ENCODE data around the gene TPSD1.

TPSD1 gene

GRCh38 chr16:1301562-1301961 lies 45.7 kb downstream of the TPSD1 start:
- no peak for DNase-seq

- no peak for DNase-seq
Observed at GRCh38 chr16:1305823-1306222, 50.0 kb downstream of the TPSD1 start.

GRCh38 chr16:1306334-1306733 lies 50.5 kb downstream of the TPSD1 start:
- DNase-seq: no peak

GRCh38 chr16:1308036-1308976 lies 52.4 kb downstream of the TPSD1 start:
- peak; percentile 24 for DNase-seq
